A673 (cell line): ENCODE measurements around the gene TAMALIN. TPM values are rescaled to one million over a fixed set of nuclear protein-coding genes. Genes with fewer than 3 reads are reported as not detected.

Experiments
- BruUV-seq: library from RNA; stranded (reverse); fragments of 400-500 nt; replicated peaks from 2 replicates; lab custom pipeline; 2021; lab: Mats Ljungman, UMichigan
- CTCF ChIA-PET: fragments of 300-600 bp; sonication (Branson Sonifier 250); formaldehyde crosslinking; loops from one replicate; lab custom pipeline; 2022; ENCODE audit warnings: antibody characterized with exemption; lab: Charles Lee
- POLR2A ChIA-PET: fragments of 300-600 bp; sonication (Branson Sonifier 250); formaldehyde crosslinking; loops from one replicate; lab custom pipeline; 2022; ENCODE audit warnings: antibody characterized with exemption; ENCODE audit not compliant: low non-redundant PET; lab: Charles Lee
- DNase-seq: peaks from one replicate; pipeline ENCODE4 v3.0.0-alpha.2; 2015; ENCODE audit warnings: low spot score
- H3K27ac ChIP-seq: fragments of 200-600 bp; sonication (generic); 2 replicates; pipeline ENCODE4 v1.5.1; 2016; ENCODE audit warnings: mixed run types, low read depth, mild to moderate bottlenecking, mixed read lengths, antibody characterized with exemption, low read length; ENCODE audit not compliant: poor library complexity, severe bottlenecking
- H3K27me3 ChIP-seq: fragments of 200-600 bp; sonication (generic); replicated peaks from 2 replicates; pipeline ENCODE4 v1.6.1; 2017; ENCODE audit warnings: mixed run types, low read depth, mild to moderate bottlenecking, mixed read lengths, antibody characterized with exemption, low read length; ENCODE audit not compliant: insufficient read depth, poor library complexity
- H3K36me3 ChIP-seq: fragments of 200-600 bp; sonication (generic); 2 replicates; pipeline ENCODE4 v1.6.1; 2016; ENCODE audit warnings: mixed run types, mild to moderate bottlenecking, mixed read lengths, antibody characterized with exemption, low read length; ENCODE audit not compliant: insufficient read depth, poor library complexity, severe bottlenecking
- H3K4me1 ChIP-seq: fragments of 200-600 bp; sonication (generic); 2 replicates; pipeline ENCODE4 v1.6.1; 2017; ENCODE audit warnings: mixed run types, mild to moderate bottlenecking, mixed read lengths, antibody characterized with exemption, low read length; ENCODE audit not compliant: insufficient read depth, poor library complexity, severe bottlenecking
- H3K4me3 ChIP-seq: fragments of 200-600 bp; sonication (generic); 2 replicates; pipeline ENCODE4 v1.5.1; 2016; ENCODE audit warnings: low read depth, mixed run types, mild to moderate bottlenecking, mixed read lengths, low read length; ENCODE audit not compliant: poor library complexity, severe bottlenecking
- H3K9me3 ChIP-seq: fragments of 200-600 bp; sonication (generic); 2 replicates; pipeline ENCODE4 v1.6.1; 2016; ENCODE audit warnings: mixed run types, low read depth, mild to moderate bottlenecking, mixed read lengths, antibody characterized with exemption, low read length; ENCODE audit not compliant: poor library complexity, severe bottlenecking
- CTCF ChIP-seq: fragments of 300-800, 200-600 bp; sonication (generic); conservative IDR thresholded peaks from 2 replicates; pipeline ENCODE4 v1.5.1; 2017; ENCODE audit warnings: low read depth, mild to moderate bottlenecking, antibody characterized with exemption, low read length, moderate library complexity, mixed read lengths
- EZH2 ChIP-seq: fragments of 200-600 bp; sonication (generic); IDR thresholded peaks from 2 replicates; pipeline ENCODE4 v1.6.1; 2017; ENCODE audit warnings: borderline replicate concordance, low read depth, mild to moderate bottlenecking, mixed read lengths, antibody characterized with exemption, low read length; ENCODE audit not compliant: poor library complexity, severe bottlenecking
- intact Hi-C: fragments of 100-400 bp; cut with micrococcal nuclease; formaldehyde crosslinking; loops from one replicate; pipeline ENCODE4 v1.10.0; 2022; ENCODE audit not compliant: unreplicated experiment
- total RNA-seq: library from RNA; stranded (reverse); gene quantifications from 2 replicates; pipeline ENCODE4 v1.2.3, GENCODE V29; 2021

The TAMALIN gene
- total RNA-seq, 1 experiment from 2014 or later, result 4.8 TPM

- TF ChIP-seq EZH2, result no peak
- Histone ChIP-seq H3K36me3 (peaks cover 14% of the 10 kb centered on the region), H3K4me1 (peaks cover 3% of the 10 kb centered on the region), H3K27me3 (no peaks in the 10 kb centered on the region), H3K4me3 (no peak overlapping the region), H3K27ac (no peak overlapping the region), H3K9me3 (no peaks in the 10 kb centered on the region)
- no peak for DNase-seq
- POLR2A ChIA-PET, result no interaction called here
- CTCF ChIA-PET, result interaction anchor here (0.5 to 1.2 kb wide), 2 partner anchors 28 to 31 kb away, joined by 3 to 5 read pairs; no protein-coding TSS in a partner anchor
- BruUV-seq, result no TSS peak
- intact Hi-C loops, result no loop called here
Measured at GRCh38 chr12:52055731-52056711, 49.3 kb downstream of the TAMALIN start.

- no peak for DNase-seq
- no TSS peak for BruUV-seq
- intact Hi-C loops, result no loop called here
- Histone ChIP-seq H3K9me3 (no peaks in the 10 kb centered on the region), H3K4me3 (no peak overlapping the region), H3K36me3 (peaks cover 14% of the 10 kb centered on the region), H3K4me1 (no peaks in the 10 kb centered on the region), H3K27me3 (no peaks in the 10 kb centered on the region), H3K27ac (no peak overlapping the region)
- TF ChIP-seq EZH2, result no peak
- no peak for TF ChIP-seq CTCF
- POLR2A ChIA-PET, result no interaction called here
- CTCF ChIA-PET, result interaction anchor here (1.2 kb wide), 1 partner anchor 32 kb away, joined by 3 read pairs; no protein-coding TSS in a partner anchor
Measured at GRCh38 chr12:52056801-52057637, 50.3 kb downstream of the TAMALIN start.

GRCh38 chr12:52057638-52058576 lies 51.2 kb downstream of the TAMALIN start:
- CTCF ChIA-PET, result interaction anchor here (1.4 kb wide), 1 partner anchor 11 kb away, joined by 4 read pairs; no protein-coding TSS in a partner anchor

More at GRCh38 chr12:52057638-52058576, 51.2 kb downstream of the TAMALIN start:
- no peaks in the 10 kb centered on the region for H3K9me3 ChIP-seq
- H3K27ac ChIP-seq, result no peak overlapping the region
- intact Hi-C loops, result no loop called here
- TF ChIP-seq CTCF, result no peak
- no peak for TF ChIP-seq EZH2
- no peak for DNase-seq
- BruUV-seq, result no TSS peak
- H3K4me3 ChIP-seq, result no peak overlapping the region
- no peaks in the 10 kb centered on the region for H3K4me1 ChIP-seq
- peaks cover 14% of the 10 kb centered on the region for H3K36me3 ChIP-seq
- POLR2A ChIA-PET, result no interaction called here
- no peaks in the 10 kb centered on the region for H3K27me3 ChIP-seq
